NCI-H526 (cell line): ENCODE data around the gene LHFPL6.

ENCODE experiments used
- DNase-seq, 2 experiments: peaks; one replicate each; lab custom pipeline; 2025; lab: John Stamatoyannopoulos, UW

LHFPL6 gene

GRCh38 chr13:39512687-39513086 is 90.3 kb downstream of the LHFPL6 start:
- peak in 1 of 2 experiments; percentile 18 for DNase-seq

GRCh38 chr13:39510316-39510695 is 92.7 kb downstream of the LHFPL6 start:
- peak; percentile 40 to 76 for DNase-seq

GRCh38 chr13:39509616-39510315 is 93.2 kb downstream of the LHFPL6 start:
- DNase-seq: peak; percentile 40 to 43

- DNase-seq: no peak
Observed at GRCh38 chr13:39506559-39507390, 96.2 kb downstream of the LHFPL6 start.

- DNase-seq: no peak
Observed at GRCh38 chr13:39505151-39505550, 97.8 kb downstream of the LHFPL6 start.

- DNase-seq: no peak
Observed at GRCh38 chr13:39503048-39503447, 99.9 kb downstream of the LHFPL6 start.

- DNase-seq: no peak
Observed at GRCh38 chr13:39501702-39502324, 101.2 kb downstream of the LHFPL6 start.

GRCh38 chr13:39499604-39500003 is 103.4 kb downstream of the LHFPL6 start:
- no peak for DNase-seq

GRCh38 chr13:39498471-39499114 is 104.4 kb downstream of the LHFPL6 start:
- no peak for DNase-seq

GRCh38 chr13:39496506-39496905 is 106.5 kb downstream of the LHFPL6 start:
- no peak for DNase-seq

- no peak for DNase-seq
Observed at GRCh38 chr13:39494633-39495032, 108.4 kb downstream of the LHFPL6 start.

GRCh38 chr13:39494006-39494405 is 109.0 kb downstream of the LHFPL6 start:
- no peak for DNase-seq

GRCh38 chr13:39490136-39490535 is 112.9 kb downstream of the LHFPL6 start:
- no peak for DNase-seq

- peak in 1 of 2 experiments; percentile 10 for DNase-seq
Observed at GRCh38 chr13:39486758-39487157, 116.2 kb downstream of the LHFPL6 start.

GRCh38 chr13:39485314-39485700 is 117.7 kb downstream of the LHFPL6 start:
- no peak for DNase-seq

- DNase-seq: no peak
Observed at GRCh38 chr13:39484506-39485313, 118.3 kb downstream of the LHFPL6 start.

- no peak for DNase-seq
Observed at GRCh38 chr13:39483326-39483725, 119.7 kb downstream of the LHFPL6 start.

- DNase-seq: no peak
Observed at GRCh38 chr13:39481491-39481890, 121.5 kb downstream of the LHFPL6 start.

- no peak for DNase-seq
Observed at GRCh38 chr13:39474600-39474999, 128.4 kb downstream of the LHFPL6 start.

GRCh38 chr13:39469676-39470075 is 133.3 kb downstream of the LHFPL6 start:
- no peak for DNase-seq

GRCh38 chr13:39468306-39468705 is 134.7 kb downstream of the LHFPL6 start:
- no peak for DNase-seq

- peak; percentile 37 to 51 for DNase-seq
Observed at GRCh38 chr13:39463611-39464010, 139.4 kb downstream of the LHFPL6 start.
